HG02610 (cell line): Measurements from ENCODE around the gene WDR13.
A peak's percentile ranks its signal among the peaks of the same experiment; 100 is the strongest.
"Not testable (repeated sequence)": the region's sequence is repeated elsewhere in the genome, so short reads cannot be mapped to it uniquely, and the experiment has no call there.

Experiments used
- ATAC-seq: cut with Tn5 transposase; IDR thresholded peaks from one replicate; pipeline ENCODE4 v1.9.1; 2021; ENCODE audit warnings: mild to moderate bottlenecking, moderate library complexity; ENCODE audit not compliant: unreplicated experiment

WDR13 gene

DNA sequence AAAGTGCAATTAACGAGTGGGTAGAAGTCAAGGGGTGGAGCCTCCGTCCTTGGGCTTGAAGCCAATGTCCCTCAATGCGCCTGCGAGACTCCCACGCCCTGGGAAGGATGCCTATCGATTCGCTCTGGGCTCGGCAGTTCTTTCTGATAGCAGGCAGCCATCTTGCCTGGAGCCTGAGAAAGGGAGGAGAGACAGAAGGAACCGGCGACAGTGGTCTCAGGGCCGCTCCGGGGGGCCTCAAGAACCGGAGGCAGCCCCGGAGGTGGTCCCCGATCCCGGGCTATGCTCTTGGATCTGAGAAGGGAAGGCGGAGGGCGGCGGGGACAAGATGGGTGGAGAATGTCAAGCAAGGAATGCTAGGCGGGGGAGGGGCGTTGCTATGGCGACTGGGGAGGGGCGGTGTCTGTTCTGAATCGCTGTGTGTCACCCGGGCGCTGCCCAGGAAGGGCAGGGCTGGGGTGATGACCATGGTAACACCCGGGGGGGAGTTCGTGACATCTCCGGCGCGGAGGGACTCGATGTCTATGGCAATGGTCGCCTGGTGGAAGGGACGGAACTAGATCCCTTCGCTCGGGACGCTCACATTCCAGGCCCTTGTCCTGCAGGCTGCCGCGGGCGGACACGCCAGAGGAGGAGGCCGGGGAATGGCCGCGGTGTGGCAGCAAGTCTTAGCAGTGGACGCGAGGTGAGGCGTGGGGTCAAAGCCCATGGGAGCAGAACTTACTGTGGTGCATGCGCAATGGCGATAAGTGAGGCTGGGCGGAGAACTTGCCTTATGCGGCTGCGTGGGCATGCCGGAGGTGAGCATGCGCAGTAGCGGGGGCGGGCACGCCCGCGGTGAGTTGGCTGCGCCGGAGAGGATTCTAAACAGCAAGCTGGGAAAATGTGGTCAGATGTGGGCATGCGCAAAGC lies at the start of gene WDR13:
WDR13 (plus strand) TSS at position 140 of the 912 bp plus-strand sequence; CDS start at position 645, 505 bp downstream.
- peak; percentile 68 for ATAC-seq

DNA sequence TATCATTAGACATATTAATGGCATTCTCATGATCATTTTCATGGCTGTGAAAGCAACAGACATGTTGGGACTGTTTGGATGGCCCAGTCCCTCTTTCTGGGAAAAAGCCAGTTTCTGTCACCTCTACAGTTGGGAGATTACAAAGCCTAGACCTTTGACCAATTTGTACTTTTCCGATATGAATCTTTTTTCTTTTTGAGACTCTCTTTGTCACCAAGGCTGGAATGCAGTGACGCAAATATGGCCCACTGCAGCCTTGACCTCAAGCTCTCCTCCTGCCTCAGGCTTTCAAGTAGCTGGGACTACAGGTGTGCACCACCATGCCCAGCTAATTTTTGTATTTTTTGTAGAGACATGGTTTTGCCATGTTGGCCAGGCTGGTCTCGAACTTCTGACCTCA lies 48.4 kb upstream of the WDR13 start:
- ATAC-seq, result no peak

DNA sequence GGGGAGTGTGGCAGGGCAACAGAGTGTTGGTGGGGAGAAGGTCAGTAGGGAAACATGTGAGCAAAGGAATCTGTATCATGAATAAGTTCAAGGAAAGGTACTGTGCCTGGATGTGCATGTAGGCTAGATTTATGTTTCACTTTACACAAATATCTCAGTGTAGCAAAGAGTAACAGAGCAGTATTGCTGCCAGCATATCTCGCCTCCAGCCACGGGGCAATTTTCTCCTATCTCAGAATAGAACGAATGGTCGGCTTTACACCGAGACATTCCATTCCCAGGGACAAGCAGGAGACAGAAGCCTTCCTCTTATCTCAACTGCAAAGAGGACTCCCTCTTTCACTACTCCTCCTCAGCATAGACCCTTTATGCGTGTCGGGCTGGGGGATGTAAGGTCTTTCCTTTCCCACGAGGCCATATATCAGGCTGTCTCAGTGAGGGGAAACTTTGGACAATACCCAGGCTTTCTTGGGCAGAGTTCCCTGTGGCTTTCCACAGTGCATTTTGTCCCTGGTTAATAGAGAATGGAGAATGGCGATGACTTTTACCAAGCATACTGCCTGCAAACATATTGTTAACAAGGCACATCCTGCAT lies 41.5 kb upstream of the WDR13 start:
- ATAC-seq, result not testable (repeated sequence)

DNA sequence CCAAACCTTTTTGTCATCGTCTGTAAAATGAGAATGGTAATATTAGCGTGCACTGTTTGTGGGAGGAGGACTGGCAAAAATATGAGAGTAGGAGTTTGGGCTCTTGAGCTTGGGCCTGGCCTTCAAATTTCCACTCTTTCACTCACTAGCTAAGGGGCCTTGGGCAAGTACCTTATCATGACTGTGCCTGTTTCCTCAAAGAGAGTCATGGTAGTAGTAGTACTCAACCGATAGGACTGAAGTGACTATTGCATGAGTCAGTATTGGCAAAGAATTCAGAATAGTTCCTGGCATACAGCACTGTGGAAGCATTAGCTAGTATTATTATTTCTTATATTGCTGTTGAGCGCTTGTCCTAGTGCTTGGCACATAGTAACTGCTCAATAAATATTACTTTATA lies 39.0 kb upstream of the WDR13 start:
- ATAC-seq, result no peak

- no peak for ATAC-seq
These were observed 37.7 kb upstream of the WDR13 start for GRCh38 chrX:48559636-48560035.

DNA sequence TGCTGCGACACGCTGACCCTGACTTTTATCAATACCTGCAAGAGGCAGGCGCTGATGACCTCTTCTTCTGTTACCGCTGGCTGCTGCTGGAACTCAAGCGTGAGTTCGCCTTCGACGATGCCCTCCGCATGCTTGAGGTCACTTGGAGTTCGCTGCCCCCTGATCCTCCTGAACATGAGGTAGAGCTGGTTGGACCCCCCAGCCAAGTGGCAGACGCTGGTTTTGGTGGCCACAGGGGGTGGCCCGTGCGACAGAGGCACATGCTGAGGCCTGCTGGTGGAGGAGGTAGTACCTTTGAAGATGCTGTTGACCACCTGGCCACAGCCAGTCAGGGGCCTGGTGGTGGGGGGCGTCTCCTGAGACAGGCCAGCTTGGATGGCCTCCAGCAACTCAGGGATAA lies 37.2 kb upstream of the WDR13 start:
- no peak for ATAC-seq

DNA sequence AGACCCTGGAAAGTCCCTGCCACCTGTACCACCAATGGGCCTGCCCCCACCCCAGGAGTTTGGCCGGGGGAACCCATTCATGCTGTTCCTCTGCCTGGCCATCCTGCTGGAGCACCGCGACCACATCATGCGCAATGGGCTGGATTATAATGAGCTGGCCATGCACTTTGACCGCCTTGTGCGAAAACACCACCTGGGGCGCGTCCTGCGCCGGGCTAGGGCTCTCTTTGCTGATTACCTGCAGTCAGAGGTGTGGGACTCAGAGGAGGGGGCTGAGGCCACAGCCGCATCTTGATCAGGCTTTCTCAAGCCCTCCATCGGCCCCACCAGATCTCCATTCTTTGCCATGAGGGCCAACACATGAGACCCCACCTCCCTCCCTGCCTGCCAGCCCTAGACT lies 36.6 kb upstream of the WDR13 start:
- no peak for ATAC-seq

DNA sequence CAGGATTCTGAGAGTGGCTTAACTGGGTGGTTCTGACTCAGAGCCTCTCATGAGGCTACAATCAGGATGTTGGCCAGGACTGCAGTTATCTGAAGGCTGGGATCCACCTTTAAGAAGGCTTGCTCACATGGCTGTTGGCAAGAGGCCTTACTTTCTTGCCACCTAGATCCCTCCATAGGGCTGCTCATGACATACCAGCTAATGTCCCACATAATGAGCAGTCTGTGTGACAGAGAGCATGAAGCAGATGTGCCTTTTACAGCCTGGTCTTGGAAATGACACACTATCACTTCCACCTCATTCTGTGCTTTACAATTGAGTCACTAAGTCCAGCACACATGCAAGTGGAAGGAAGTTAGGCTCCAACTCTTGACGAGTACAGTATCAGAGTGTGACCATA lies 27.3 kb upstream of the WDR13 start:
- peak; percentile 73 for ATAC-seq

DNA sequence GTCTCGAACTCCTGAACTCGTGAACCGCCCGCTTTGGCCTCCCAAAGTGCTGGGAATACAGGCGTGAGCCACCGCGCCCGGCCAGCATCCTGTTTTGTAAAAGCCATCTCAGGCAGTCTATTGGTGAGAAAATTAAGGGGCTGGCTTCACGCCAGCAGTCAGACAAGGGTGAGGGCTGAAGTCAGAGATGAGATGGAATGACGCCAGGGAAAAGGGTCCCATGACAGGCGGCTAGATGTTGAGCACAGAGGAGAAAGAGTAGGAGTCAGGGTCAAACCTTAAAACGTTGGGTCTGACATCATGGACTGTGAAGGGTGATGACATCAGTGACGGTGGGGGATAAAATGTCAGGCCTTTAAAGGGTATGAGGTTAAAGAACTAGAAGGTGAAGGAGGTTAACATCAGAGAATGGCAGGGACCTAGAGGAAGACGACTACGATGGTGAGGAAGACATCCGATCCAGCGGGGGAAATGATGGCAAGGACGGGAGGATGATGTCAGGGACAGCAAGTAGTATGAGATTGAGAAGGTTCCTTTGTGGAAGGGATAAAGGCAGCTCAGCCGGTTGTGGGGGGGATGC lies 23.5 kb upstream of the WDR13 start:
- no peak for ATAC-seq

DNA sequence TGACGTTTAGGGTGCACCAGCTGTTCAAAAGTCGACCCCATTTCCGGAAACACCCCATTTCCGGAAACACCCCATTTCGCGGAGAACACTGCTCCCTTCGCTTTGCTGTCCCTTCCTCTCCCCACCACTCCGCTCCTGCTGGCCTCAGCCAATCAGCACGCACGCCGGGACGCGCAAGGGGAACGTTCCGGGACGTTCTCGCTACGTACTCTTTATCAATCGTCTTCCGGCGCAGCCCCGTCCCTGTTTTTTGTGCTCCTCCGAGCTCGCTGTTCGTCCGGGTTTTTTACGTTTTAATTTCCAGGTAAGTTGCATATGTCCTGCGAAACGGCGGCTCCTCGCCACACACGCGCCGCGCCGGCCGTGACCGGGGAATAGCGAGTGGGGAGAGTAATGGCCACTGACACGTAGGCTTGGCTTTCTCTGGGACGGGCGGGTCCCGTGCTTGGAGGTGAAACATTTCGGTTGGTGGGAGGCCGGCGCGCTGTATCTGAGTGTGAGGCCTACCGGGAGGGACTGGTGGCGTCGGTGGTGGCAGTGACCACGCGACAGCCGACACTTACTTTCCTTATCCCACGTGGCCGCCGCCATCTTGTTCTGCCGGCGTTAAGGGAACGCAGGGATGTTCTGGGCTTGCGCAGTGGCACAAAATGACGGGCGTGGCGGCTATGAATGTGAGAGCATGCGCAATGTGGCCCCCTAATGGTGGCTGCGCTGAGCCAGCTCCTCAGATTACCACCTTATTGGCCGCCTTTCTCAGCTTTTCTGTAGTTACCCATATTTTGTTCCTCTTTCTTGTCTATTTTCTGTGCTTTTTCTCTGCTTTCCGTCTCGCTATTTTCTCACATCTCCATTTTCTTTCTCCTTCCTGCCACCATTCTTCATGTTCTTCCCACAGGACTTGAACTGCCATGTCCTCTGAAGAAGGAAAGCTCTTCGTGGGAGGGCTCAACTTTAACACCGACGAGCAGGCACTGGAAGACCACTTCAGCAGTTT lies 22.7 kb upstream of the WDR13 start, which contains the start of gene RBM3:
RBM3 (plus strand) TSS at position 215 of the 997 bp plus-strand sequence; CDS start at position 912, 697 bp downstream.
- peak; percentile 81 for ATAC-seq

DNA sequence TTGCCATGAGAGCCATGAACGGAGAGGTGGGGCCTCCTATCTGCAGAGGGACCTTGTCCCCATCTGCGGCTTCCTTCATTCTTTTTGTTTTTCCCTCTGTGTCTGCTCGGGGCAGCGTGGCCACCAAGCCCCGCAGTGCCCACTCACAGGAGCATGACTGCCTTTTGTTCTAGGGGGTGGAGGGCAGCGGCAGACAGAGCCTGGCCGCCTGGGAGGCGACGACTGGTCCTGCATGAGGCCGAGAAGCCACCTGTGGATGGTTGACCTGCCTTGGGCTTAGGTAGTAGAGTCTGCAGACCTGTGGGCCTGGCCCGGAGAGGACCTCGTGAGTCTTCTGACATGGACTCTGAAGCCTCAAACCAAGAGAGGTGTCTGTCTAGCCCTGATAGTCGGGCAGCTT lies 21.6 kb upstream of the WDR13 start:
- no peak for ATAC-seq

DNA sequence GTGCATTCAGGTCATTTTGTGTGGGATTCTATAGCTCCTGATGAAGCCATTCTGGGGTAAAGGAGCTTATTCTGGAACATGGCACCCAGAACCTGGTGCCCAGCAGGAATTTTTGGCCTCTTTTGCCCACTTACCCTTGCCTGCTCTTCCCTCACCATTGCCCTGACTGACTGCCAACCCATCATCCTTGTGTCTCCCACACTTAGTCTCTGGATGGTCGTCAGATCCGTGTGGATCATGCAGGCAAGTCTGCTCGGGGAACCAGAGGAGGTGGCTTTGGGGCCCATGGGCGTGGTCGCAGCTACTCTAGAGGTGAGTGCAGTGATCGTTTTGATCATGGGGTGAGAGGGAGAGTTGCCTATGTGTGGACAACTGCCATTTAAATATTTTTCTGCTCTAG lies 21.2 kb upstream of the WDR13 start:
- ATAC-seq, result no peak

GRCh38 chrX:48578661-48579128 lies 18.6 kb upstream of the WDR13 start:
- no peak for ATAC-seq

DNA sequence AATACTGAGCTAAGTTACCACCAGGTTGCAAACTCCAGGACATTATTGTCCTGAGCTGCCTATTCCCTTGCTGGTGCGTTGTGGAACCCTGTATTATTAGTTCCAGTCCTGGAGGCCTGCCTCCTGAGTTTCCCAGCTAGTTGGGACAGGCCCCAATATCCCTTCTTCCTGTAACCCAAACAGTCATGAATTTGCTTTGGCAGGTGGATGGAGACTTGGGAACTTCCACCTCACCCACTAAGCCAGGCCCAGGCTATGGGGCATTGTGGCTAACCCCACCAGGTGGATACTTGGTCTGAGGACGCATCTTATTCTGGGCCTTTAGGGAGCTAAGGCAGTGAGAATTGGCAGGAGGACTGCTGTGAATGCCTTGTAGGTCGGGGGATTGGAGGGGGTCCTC lies 18.0 kb upstream of the WDR13 start:
- no peak for ATAC-seq

DNA sequence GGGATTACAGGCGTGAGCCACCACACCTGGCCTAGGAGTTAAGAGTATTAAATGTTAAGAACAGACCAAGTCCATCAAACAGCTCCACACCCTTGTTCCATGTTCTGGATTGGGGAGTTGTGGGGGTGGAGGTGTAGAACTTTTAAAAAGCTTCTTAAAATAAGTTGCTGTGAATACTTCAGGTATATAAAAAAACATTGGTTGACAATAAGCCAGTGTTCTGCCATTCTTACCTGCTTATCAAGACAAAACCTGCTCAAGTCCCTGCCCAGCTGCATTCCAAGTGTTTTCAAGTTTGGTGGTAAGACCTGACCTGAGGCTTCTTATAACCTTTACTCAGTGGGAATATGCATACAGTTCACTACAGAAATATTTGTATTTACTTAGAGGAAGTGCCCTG lies 16.6 kb upstream of the WDR13 start:
- no peak for ATAC-seq

DNA sequence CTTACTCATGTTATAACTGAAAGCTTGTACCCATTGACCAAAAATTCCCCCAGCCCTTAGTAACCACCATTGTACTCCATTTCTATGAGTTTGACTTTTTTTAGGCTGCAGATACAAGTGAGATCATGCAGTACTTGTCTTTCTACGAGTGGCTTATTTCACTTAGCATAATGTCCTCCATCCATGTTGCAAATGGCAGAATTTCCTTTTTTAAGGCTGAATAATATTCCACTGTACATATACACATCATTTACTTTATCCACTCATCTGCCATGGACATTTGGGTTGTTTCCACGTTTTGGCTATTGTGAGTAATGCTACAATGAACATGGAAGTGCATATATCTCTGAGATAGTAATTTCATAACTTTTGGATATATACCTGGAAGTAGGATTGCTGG lies 12.6 kb upstream of the WDR13 start:
- ATAC-seq, result no peak

GRCh38 chrX:48589482-48590162 lies 7.7 kb upstream of the WDR13 start:
- no peak for ATAC-seq

- ATAC-seq, result no peak
These were observed 6.8 kb upstream of the WDR13 start for GRCh38 chrX:48590203-48591103.

GRCh38 chrX:48591255-48591791 lies 6.0 kb upstream of the WDR13 start:
- ATAC-seq, result no peak
